M059J (cell line): ENCODE measurements around the gene CCDC87. TPM values are rescaled to one million over a fixed set of nuclear protein-coding genes. Genes with fewer than 3 reads are reported as not detected.

Experiments
- DNase-seq: peaks from one replicate; pipeline ENCODE4 v3.0.0-alpha.2; 2012; ENCODE audit warnings: low read depth
- total RNA-seq: library from RNA; depleted of rRNA; stranded (reverse); fragments of >200 nt; shearing (Covaris generic); gene quantifications from 2 replicates; pipeline ENCODE4 v1.2.3, GENCODE V29; 2014

CCDC87 gene
- total RNA-seq, 1 experiment from 2014 or later, result 0.17 TPM

DNA sequence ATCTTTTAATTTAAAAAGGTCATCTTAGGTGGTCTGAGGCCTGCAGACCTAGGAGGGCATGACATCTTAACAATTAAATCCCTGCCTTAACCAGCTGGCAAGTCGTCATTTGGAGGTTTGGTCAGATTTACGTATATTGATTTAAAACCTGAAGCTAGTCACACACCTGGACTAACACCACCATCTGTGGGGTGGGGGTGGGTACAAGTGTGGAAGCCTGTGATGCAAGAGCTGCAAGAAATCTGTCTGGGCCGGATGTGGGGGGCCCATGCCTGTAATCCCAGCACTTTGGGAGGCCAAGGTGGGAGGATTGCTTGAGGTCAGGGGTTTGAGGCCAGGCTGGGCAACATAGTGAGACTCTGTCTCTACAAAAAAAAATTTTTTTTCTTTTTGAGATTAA, 11.6 kb downstream of the CCDC87 start:
- no peak for DNase-seq

DNA sequence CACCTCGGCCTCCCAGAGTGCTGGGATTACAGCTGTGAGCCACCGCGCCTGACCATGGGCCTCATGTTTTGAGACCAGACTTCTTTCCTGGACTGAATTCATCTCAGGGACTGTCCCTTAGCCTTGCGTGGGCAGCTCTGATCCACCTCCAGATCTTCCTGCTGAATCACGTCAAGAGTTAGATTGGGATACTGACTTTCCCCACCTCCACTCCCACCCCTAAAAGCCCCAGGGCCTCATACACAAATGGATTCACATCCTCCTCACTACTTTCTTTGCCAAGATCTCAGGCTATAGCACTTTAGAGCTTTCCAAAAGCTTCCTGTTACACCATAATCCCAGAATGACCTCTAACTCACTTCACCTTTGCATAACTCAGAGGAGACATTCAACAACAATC, 12.1 kb downstream of the CCDC87 start:
- no peak for DNase-seq

DNA sequence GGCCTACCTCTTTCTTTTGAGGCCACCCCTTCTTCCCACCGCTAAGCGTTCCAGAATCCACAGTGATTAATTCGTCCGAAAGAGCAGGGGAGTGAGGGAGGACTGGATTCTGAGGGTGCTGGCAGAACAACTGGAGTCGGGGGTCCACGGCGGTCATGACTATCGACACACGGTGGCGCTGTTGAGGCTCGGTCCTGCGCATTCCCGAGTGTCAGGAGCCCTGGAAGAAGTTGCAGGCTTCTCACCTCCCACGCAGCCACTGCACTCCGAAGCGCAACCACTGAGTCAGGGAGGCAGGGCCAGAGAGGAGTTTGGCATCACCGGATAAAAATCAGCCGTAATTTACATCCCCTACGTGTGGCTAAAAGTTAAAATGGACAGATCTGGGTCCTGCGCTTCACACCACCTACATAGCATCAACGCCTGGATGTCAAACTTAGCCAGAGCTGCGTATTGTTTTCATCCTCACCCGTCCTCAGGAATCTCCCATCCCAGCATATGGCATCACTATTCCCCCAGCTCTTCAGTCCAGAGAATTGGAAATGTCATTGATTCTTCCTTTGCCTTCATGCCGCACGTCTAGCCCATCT, 13.8 kb downstream of the CCDC87 start:
- peak; percentile 53 for DNase-seq

DNA sequence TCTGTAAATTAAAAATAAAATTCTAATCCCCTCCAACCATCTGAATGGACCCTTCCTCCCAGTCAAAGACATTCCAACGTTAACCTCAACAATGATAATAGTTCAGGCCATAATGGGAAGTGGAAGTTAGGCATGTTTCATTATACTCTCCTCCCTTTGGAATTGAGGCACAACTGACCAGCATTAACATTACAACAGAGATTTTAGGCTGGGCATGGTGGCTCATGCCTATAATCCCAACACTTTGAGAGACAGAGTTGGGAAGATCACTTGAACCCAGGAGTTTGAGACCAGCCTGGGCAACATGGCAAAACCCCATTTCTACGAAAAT, 22.0 kb downstream of the CCDC87 start:
- no peak for DNase-seq

DNA sequence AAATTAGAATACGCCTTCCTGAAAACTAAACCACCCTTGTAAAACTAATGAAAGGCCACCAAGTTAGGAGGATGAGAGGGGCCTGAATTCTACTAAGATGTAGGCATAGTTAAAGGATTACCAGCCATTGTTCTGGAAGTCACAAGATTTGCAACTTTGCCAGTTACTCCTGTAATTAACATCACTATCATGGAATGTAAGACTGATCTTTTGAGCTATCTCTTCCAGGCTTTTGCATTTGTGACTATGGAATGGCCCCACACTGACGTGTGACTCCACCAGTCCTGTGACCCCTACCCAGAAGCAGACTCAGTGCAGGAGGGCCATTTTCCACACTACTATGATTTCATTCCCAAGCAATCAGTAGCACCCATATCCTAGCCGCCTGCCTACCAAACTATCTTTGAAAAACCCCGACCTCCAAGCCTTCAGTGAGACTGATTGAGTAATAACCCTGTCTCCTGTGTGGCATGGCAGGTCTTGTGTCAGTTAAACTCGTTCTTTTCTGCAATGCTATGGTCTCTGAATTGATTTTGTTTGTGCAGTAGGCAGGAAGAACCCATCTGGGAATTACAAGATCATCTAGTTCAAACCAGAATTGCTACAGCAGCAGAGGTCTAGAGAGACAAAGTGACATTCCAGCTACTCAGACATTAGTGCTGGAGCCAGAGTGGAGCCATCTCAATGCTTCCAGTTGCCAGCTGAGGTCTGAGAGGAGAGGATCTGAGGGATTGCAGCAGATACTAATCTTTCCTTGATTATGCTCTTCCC, 22.6 kb downstream of the CCDC87 start:
- no peak for DNase-seq

DNA sequence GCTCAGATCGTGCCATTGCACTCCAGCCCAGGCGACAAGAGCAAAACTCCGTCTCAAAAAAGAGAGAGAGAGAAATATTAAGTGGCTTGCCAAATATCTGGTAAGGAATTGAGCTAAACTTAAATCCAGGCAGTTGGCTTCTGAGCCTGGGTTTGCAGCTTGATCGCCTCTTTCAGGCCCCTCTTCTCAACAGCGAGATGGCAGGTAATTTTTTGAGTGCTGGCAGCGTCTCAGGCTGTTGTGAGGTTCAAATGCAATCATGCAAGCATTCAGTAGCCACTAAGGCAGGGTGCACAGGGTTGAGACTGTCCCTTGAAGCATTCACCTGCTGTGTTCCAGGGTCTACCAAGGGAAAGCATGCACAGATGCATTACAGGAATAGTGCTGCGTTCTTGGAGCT, 23.8 kb downstream of the CCDC87 start:
- no peak for DNase-seq

DNA sequence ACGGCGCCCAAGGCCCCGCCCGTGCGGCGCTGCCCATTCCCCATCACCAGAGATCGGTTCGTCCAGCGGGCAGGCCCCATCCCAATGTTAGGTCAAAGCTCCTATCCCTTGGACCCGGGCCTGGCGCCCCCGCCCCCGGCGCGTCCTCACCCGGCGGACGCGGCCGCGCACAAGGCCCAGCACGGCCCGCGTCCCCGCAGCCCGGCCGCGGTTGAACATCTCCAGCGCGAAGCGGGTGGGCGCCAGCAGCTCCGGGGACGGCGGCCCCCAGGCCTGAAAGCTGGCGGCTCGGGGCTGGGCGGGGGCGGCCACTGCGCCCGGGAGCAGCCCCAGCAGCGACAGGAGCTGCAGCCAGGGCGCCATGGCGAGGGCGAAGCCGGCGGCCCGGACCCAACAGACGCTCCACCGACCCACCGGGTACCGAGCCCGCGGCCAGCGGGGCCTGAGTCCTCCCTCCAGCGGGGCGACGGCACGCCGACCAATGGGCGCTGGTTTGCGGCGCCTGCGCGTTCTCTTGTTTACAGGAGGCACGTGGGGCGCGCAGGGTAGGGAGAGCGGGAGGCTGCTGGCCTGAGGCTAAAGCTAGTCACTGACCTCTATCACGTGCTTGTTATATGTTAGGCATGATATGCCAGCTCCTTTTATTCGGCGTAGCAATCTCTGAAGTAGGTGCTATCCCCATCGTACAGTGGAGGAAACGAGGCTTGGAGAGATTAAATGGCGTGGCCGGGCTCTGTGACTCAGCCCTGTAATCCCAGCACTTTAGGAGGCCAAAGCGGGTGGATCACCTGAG, 24.5 kb downstream of the CCDC87 start, which contains the start of gene CTSF:
Gene CTSF (minus strand): TSS at position 483 of the 793 bp plus-strand sequence. CDS start 120 bp downstream, at position 363.
- peak; percentile 80 for DNase-seq

DNA sequence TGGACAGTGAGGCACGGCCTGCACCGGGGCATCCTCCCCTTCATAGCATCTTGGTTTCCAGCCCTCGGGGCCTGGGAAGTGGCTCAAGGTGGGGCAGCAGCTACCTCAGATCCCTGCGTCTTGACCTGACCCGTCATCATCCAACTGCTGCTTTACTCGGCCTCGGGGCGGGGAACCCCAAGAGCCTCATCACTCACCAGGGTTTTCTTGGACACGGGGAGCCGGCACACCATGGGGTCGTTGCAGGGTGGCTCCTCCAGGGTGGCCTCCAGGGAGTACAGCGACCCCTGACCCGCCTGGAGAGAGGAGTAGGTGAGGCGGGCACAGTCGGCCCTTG, 25.1 kb downstream of the CCDC87 start:
- DNase-seq, result no peak

DNA sequence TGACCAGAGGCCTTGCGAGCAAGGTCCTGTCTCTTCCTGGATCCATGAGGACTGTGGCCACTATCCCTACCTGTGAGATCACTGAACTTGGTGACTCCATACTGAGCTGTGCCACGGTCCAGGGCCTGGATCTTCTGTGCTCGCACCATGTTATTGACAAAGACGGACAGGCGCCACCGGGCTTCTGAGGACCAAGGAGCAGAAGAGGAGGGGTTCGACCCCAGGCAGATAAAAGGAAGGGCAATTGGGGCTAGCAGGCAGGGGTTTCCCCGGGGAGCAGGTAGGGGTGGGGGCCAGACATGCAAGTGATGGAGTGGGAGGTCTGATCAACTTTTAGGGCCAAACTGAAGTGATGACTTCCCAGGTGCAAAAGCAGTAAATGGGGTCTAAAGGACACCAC, 26.6 kb downstream of the CCDC87 start:
- no peak for DNase-seq

DNA sequence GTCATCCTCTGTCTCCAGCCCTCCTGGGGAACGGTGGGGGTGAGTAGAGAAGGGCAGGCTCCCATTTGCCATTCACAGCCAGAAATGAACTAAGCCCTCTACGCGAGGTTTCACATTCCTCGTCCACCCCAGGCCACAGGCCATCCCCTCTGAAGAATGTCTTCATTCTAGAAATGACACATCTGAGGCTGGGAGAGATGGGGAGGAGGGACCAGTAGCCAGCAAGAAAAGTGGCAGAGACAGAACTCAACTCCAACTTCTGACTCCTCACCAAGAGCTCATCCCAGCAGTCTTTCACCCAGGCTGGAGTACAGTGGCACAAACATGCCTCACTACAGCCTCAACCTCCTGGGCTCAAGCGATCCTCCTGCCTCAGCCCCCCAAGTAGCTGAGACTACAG, 27.9 kb downstream of the CCDC87 start:
- no peak for DNase-seq

DNA sequence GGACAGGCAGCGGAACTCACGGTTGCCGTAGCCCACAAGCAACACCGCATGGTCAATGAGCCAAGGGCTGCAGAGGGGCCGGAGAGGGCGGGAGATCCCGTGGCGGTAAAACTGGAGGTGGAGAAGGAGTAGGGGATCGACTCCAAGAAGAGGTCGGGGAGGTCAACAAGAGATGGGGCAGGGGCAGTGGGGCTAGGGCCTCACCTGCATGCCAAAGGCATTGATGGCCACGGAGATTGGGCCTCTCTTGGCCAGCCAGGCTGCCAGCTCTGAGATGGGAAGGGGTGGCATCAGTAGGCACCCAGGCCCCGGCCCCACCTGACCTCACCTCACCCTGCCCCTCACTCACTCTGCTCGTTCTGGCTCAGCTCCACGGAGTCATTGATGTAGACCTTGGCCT, 28.3 kb downstream of the CCDC87 start:
- DNase-seq, result no peak

DNA sequence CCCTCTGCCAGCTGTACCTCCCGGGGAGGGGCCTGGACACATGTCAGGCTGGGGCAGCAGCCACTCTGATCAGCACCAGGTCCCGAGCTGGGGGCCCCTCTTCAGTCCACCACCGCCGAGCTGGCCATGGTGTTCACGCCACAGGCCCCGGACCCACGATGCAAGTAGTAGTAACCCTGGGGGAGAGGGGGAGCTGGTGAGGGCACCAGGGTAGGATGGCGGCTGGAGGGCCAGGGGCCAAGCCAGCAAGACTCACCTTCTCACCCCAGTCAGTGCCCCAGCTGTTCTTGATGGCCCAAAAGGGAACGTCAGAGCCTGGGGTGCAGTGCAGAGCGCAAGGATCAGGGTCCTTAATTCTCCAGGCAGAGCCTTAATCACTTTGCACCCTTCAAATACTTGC, 29.0 kb downstream of the CCDC87 start:
- no peak for DNase-seq

DNA sequence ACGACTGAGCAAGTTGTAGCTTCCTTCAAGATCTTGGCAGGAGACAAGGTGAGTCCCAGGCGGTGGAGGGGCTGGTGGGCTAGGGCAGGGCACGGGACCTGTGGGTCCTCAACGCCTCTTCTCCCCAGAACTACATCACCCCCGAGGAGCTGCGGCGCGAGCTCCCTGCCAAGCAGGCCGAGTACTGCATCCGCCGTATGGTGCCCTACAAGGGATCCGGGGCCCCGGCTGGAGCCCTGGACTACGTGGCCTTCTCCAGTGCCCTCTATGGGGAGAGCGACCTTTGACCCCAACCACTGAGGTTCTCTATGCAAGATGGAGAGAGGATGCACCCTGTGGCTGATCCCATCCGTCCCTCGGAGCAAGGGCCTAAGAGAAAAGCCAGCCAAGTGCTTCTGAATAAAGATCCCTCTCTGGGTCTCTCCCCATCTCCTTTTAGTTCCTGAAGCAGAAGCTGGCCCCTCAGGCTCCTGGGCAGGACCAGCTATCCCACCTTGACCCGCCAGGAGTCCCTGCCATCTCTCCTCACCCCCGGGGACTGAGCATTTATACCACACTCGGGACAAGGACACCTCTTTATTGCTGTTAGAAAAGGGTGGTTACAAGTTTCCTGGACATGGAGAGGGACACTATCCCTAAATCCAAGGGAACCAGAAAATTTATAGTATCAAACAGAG, 29.8 kb downstream of the CCDC87 start:
- no peak for DNase-seq

DNA sequence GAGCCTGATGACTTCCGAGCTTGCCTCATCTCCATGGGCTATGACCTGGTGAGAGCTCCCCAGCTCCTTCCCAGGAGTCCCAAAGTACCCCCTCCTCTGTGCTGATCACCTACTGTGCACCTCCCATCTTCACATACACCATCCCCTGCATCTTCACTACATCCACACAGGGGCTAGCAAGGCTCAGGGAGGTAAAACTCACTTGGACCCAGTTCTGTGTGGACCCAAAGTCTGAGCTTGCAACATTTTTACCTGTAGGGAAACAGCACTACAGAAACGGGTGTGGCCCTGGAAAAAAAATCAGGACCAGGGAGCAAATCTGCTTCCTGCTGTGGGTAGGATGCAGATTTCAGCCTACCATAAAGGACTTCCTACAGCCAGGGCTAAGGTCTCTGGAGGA, 30.6 kb downstream of the CCDC87 start:
- DNase-seq, result no peak

DNA sequence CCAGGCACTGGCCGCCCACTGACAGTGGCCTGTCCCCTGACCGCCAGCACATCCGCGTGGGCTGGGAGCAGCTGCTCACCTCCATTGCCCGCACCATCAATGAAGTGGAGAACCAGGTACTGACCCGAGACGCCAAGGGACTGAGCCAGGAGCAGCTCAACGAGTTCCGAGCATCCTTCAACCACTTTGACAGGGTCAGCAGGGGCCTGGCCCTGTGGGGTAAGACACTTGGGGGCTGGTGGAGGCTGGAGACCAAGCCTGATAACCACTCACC, 31.0 kb downstream of the CCDC87 start:
- DNase-seq, result no peak

DNA sequence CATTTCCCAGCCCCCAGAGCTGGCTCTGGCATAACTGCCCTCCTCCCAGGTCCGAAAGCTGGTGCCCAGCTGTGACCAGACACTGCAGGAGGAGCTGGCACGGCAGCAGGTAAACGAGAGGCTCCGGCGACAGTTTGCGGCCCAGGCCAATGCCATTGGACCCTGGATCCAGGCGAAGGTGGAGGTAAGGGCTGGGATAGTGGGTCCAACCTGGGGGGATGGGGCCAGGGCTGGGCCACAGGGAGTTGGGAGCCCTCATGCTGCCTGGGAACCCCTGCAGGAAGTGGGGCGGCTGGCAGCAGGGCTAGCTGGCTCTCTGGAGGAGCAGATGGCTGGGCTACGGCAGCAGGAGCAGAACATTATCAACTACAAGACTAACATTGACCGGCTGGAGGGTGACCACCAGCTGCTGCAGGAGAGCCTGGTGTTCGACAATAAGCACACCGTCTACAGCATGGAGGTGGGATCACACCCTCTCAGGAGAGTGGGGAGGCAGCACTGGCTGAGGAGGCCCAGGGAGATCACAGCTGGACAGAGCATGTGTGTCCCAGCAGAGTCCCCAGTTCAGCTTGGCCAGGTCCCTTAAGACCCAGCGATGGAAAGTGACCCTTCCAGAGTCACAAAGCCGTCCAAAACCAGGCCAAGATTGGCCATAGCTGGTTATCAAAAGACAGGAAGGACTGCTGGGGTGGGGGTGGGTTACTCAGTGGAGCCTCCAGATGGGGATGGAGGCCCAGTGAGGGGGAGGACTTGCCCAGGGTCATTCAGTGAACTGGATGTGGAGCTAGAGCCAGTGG, 31.5 kb downstream of the CCDC87 start:
- DNase-seq, result no peak

DNA sequence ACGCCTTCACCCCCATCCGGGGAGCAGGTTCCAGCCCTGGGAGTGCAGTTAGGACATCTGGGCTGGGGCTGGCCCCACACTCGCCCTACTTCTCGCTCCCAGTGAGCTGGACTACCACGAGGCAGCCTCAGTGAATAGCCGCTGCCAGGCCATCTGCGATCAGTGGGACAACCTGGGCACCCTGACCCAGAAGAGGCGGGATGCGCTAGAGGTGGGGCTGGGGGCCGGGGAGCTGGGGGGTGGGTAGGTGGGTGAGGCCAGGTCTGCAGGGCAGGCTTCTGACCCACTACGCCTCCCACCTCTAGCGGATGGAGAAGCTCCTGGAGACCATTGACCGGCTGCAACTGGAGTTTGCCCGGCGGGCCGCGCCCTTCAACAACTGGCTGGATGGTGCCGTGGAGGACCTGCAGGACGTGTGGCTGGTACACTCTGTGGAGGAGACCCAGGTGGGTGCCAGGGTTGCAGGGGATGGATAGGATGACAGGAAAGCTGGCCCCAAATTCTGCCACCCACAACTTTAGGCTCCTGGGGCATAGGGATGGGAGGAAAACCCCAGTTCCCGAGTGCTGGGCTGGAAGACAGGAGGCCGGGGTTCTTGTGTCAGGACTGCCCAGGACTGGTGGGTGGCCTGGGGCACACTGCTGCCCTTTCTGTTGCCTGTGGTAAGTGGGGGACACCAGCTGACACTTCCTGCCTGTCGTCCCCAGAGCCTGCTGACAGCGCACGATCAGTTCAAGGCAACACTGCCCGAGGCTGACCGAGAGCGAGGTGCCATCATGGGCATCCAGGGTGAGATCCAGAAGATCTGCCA, 32.8 kb downstream of the CCDC87 start:
- DNase-seq, result no peak

DNA sequence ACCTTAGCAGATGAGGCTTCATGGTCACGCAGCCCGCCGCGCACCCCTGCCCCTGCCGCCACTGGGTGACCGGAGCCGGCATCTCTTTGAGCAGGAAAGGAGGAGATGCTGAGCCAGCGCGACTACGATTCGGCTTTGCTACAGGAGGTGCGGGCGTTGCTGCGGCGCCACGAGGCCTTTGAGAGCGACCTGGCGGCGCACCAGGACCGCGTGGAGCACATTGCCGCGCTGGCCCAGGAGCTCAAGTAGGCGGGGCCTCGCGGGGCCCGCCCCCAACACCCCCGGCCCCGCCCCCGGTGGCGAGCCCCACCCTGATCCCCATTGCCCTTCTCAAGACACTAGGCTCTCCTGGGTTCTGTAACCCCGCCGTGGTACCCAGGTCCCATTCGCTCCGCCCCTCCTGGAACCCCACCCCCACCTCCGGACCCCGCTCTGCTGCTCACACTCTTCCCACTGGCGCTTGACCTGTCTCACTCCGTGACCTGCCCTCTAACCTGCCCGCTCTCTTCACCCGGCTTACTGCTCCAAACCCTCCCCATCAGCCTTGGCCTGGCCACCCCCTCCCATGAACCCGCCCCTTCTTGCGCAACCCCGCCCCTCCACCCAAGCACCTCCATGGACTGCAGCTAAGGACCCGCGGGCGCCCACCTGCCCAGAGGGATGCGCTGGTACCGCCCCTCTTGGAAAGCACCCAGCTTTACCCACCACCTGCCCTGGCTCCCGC, 33.6 kb downstream of the CCDC87 start:
- no peak for DNase-seq

DNA sequence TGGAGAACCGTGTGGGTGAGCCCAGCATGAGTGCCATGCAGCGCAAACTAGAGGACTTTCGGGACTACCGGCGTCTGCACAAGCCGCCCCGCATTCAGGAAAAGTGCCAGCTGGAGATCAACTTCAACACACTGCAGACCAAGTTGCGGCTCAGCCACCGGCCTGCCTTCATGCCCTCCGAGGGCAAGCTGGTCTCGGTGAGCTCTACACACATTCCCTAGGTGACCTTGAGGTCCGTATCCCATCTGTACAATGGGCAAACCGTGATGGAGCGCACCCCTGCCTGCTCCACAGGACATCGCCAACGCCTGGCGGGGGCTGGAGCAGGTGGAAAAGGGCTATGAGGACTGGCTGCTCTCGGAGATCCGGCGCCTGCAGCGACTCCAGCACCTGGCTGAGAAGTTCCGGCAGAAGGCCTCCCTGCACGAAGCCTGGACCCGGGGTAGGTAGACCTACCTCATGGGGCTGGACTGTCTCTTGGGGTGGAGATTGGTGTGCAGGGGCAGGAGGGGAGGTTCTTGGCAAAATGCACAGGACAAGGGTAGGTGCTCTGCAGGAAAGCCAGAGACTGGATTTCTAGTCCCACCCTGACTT, 35.0 kb downstream of the CCDC87 start:
- no peak for DNase-seq

DNA sequence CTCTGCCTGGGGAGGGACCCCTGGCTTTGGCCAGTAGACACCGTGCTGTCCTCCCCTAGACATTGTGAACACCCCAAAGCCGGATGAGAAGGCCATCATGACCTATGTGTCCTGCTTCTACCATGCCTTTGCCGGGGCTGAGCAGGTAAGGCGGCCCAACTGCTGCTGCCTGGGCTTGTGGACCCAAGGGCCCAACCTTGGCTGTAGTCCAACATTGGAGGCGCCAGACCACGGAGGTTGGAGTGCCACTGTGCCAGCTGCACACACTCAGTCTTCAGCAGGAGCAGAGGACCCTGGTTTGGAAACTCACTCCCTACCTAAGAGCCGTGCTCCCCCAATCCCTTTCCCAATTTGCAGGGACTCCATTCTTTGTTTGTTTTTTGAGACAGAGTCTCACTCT, 36.8 kb downstream of the CCDC87 start:
- no peak for DNase-seq
